ENCODE data around the gene MALAT1. TPM values are rescaled to one million over a fixed set of nuclear protein-coding genes. Genes with fewer than 3 reads are reported as not detected.
A peak's percentile ranks its signal among the peaks of the same experiment; 100 is the strongest.

MALAT1 gene
- total and polyA plus RNA-seq, 2 of the 13 experiments (the other 11 are each of a cell fraction or from before 2014, with no cell fraction given) = 143 to 1,237 TPM

DNA sequence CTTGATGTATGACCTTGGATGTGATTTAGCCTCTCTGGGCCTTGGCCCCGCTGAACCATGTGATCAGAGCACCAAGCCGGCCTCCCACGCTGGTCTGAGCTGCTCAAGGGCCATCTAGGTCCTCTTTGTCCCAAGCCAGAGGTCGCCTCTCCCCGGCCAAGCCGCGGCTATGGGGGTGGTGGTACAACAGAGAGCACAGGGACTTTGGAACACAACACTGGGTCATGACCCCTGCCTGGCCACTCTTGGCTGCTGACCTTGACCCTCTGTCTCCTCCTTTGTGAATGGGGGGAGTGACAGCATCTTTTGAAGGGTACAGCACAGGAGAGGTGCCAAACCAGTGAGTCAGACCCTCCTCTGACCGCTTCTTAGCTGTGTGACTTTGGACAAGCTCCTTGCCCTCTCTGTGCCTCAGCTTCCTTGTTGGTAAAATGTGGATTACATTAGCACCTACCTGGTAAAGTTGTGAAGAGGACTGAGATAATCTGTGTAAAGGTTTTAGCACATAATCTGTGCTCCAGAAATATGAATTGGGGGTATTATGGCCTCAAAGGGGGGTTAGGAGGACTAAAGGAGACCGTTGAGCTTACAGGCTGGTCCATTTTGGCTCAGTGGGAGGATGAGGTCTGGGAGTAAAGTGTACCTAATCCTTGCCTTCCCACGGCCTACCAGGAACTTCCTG lies 30.8 kb downstream of the MALAT1 start (continued):
- TF ChIP-seq ZNF687 (CRISPR knock-in tag; IDR thresholded peaks at IDR 0.05) (peak; percentile 87), FOXC1 (CRISPR knock-in tag; IDR thresholded peaks at IDR 0.05; ENCODE audit: borderline replicate concordance) (0 out of 2 replicates have a peak, but pooled peaks have one; percentile 35), THAP11 (CRISPR knock-in tag; IDR thresholded peaks at IDR 0.05) (0 out of 2 replicates have a peak, but pooled peaks have one; percentile 30), SOX13 (IDR thresholded peaks at IDR 0.05) (no peak), SOX13 (CRISPR knock-in tag; conservative IDR thresholded peaks at IDR 0.05 in 1 of 2, IDR thresholded peaks at IDR 0.05 in 1 of 2) (peak in 1 of 2 experiments; percentile 67; a peak in 2 of 4 replicates), ZNF414 (CRISPR knock-in tag; IDR thresholded peaks at IDR 0.05) (peak; percentile 40; the same call in 1 of the 2 replicates), SCMH1 (CRISPR knock-in tag; IDR thresholded peaks at IDR 0.05; ENCODE audit: borderline replicate concordance) (no peak), ZNF362 (CRISPR knock-in tag; IDR thresholded peaks at IDR 0.05; ENCODE audit: borderline replicate concordance) (peak; percentile 31; the same call in 1 of the 2 replicates), MTF2 (CRISPR knock-in tag; IDR thresholded peaks at IDR 0.05; ENCODE audit: borderline replicate concordance) (no peak), RXRB (CRISPR knock-in tag; IDR thresholded peaks at IDR 0.05; ENCODE audit: borderline replicate concordance) (peak; percentile 91), ZKSCAN5 (CRISPR knock-in tag; IDR thresholded peaks at IDR 0.05) (no peak), SALL1 (CRISPR knock-in tag; IDR thresholded peaks at IDR 0.05) (peak; percentile 77; the same call in 1 of the 2 replicates), XRCC5 (optimal IDR thresholded peaks at IDR 0.05; ENCODE audit: low read length) (peak; percentile 65), SPEN (CRISPR knock-in tag; IDR thresholded peaks at IDR 0.05; ENCODE audit: low read depth) (peak; percentile 56; the same call in 1 of the 2 replicates), ZNF83 (CRISPR knock-in tag; IDR thresholded peaks at IDR 0.05; ENCODE audit: borderline replicate concordance) (no peak), GABPB1 (CRISPR knock-in tag; IDR thresholded peaks at IDR 0.05) (peak; percentile 42), SOX6 (IDR thresholded peaks at IDR 0.05) (no peak), SOX6 (CRISPR knock-in tag; IDR thresholded peaks at IDR 0.05) (peak; percentile 86), NR2F1 (CRISPR knock-in tag; IDR thresholded peaks at IDR 0.05) (peak; percentile 95 to 96), NCOA1 (CRISPR knock-in tag; IDR thresholded peaks at IDR 0.05) (peak; percentile 75; the same call in 1 of the 2 replicates), ZNF543 (CRISPR knock-in tag; IDR thresholded peaks at IDR 0.05) (no peak)
- TF ChIP-seq, protein P1, sequence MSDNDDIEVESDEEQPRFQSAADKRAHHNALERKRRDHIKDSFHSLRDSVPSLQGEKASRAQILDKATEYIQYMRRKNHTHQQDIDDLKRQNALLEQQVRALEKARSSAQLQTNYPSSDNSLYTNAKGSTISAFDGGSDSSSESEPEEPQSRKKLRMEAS (IDR thresholded peaks at IDR 0.05) = peak; percentile 44

All from HepG2 (cell line).